GM12801 (cell line): ENCODE measurements around the gene ZFPM1.

Experiments
- TF ChIP-seq, protein P1 (sequence below): IDR thresholded peaks from one replicate; pipeline ENCODE4 v1.5.1; 2011; ENCODE audit warnings: control low read depth; ENCODE audit not compliant: insufficient read length; ENCODE audit errors: extremely low read depth

ZFPM1 gene

GRCh38 chr16:88473666-88474534 lies 20.8 kb downstream of the ZFPM1 start:
- TF ChIP-seq, protein P1, sequence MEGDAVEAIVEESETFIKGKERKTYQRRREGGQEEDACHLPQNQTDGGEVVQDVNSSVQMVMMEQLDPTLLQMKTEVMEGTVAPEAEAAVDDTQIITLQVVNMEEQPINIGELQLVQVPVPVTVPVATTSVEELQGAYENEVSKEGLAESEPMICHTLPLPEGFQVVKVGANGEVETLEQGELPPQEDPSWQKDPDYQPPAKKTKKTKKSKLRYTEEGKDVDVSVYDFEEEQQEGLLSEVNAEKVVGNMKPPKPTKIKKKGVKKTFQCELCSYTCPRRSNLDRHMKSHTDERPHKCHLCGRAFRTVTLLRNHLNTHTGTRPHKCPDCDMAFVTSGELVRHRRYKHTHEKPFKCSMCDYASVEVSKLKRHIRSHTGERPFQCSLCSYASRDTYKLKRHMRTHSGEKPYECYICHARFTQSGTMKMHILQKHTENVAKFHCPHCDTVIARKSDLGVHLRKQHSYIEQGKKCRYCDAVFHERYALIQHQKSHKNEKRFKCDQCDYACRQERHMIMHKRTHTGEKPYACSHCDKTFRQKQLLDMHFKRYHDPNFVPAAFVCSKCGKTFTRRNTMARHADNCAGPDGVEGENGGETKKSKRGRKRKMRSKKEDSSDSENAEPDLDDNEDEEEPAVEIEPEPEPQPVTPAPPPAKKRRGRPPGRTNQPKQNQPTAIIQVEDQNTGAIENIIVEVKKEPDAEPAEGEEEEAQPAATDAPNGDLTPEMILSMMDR: no peak

DNA sequence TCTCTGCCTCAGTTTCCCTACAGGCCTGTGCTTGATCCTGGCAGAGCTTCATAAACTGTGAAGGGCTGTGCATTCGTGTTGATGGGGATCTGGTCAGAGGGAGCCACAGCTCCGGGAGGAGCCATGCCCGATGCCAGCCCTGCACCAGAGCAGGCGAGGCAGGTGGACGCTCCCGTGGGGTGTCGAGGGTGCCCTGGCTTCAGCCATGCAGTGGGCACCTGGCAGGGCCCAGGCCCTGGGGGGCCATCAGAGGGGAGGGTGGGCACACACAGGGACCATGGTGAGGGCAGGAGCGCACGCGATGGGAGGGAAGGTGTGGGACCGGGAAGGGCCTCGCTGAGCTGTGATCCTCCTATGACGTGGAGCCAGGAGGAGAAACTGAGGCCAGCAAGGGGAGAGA lies 22.0 kb downstream of the ZFPM1 start:
- TF ChIP-seq, protein P1: no peak

DNA sequence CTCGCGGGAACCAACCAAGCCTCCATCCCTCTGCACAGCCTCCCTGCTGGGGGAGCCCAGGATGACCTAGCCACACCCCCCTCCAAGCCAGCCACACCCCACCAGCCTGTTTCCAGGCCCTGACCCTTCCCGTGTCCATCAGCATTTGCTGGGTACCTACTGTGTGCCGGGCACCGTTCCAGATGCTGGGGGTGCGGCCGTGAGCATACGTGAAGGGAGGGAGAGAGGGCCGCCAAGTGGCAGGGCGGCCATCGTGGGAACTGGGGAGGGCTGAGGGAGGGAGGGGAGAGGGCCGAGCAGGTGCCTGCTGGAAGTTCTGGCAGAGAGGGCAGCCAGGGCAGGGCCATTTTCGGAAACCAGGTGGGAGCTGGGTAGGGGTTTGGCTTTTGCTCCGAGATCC lies 23.1 kb downstream of the ZFPM1 start:
- TF ChIP-seq, protein P1: no peak

DNA sequence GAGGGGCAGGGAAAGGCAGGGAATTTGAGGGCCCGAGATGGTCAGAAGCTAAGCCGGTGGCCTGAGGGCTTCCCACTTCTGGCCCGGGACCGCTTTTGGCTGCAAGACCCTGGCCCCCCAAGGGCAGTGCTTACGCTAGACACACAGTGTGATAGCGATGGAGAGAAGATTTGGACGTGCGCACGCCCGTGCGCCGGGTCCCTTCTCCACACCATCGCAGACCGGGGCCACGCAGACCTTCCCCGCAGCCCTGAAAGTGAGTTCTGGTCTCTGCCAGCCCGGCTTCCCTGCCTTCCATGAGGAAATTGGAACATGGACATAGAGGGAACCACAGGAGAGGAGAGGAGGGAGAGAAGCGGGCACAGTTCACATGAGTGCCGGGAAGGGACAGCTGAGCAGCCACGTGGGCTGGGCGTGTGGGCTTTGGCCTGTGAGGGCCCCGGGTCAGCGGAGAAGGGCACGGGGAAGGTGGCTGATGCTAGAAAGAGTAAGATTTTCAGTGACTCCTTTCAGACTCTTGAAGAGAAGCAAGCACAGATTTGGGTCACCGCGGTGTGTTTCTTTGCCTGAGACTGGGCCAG lies 23.8 kb downstream of the ZFPM1 start:
- TF ChIP-seq, protein P1: no peak

DNA sequence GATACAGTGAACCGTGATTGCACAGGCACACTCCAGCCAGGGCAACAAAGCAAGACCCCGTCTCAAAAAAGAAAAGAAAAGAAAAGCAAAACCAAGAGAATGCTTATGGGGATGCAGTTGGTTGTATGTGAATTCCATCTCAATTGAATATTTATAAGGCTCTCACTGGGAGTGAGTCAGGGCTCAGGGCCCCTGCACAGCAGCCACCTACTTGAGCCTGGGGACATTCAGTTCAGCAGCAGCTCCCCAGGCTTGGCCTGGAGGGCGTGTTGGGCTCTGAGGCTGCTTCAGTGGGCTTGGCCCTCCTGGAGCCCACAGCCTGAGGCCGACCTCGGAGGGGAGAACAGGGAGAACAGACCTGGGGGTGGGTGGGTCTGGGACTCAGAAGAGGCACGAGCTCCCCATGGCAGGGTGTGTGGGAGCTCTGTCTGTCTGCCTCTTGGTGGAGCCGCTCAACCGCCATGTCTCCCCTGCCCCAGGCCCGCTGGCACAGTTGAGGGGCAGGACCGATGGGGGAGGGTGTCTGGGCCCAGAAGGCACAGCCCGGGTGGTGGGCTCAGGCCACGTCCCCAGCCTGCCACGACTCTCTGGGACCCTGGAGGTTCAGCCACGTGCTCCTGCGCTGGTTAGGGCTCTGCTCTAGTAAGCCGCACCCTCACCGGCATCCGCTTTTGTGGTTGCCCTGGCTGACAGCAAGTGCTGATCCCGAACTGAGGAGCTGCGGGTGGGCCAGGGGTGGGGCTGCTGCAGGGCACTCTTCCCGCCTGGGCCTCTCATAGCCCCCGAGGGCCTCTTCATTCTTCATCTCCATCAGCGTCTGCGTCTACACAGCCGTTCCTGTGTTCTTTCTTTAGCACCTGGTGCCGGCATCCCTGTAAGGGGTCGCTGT lies 24.8 kb downstream of the ZFPM1 start:
- TF ChIP-seq, protein P1: no peak

GRCh38 chr16:88478889-88479792 lies 26.1 kb downstream of the ZFPM1 start:
- TF ChIP-seq, protein P1: no peak
